Measurements from ENCODE around the gene GTF3C4.

DNA sequence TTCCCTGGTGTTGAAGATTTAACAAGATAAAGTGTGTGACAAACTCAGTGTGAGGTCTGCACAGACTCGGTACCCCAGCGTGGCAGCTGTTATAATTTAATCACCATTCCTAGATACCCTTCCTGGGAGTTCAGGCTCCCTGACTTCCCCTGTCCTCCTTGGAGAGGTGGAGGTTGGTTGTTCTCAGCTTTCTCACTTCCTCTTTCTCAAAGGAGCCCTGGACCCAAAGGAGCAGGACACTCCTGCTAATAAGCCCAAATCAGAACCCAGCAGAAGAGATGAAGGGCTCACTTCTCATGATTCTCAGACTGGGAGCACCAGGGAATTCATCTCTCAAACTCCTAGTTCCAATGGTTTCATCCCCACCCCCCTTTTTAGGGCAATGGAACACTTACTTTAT, 58.2 kb downstream of the GTF3C4 start:
- TF ChIP-seq, protein P1, sequence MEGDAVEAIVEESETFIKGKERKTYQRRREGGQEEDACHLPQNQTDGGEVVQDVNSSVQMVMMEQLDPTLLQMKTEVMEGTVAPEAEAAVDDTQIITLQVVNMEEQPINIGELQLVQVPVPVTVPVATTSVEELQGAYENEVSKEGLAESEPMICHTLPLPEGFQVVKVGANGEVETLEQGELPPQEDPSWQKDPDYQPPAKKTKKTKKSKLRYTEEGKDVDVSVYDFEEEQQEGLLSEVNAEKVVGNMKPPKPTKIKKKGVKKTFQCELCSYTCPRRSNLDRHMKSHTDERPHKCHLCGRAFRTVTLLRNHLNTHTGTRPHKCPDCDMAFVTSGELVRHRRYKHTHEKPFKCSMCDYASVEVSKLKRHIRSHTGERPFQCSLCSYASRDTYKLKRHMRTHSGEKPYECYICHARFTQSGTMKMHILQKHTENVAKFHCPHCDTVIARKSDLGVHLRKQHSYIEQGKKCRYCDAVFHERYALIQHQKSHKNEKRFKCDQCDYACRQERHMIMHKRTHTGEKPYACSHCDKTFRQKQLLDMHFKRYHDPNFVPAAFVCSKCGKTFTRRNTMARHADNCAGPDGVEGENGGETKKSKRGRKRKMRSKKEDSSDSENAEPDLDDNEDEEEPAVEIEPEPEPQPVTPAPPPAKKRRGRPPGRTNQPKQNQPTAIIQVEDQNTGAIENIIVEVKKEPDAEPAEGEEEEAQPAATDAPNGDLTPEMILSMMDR (IDR thresholded peaks at IDR 0.05): no peak
- no peak for TF ChIP-seq POLR2AphosphoS5 (IDR thresholded peaks at IDR 0.05)
